C4-2B (cell line): Measurements from ENCODE around the gene MCF2L.

Source experiments
- CTCF ChIP-seq: fragments of 450-650 bp; conservative IDR thresholded peaks from 2 replicates; pipeline ENCODE4 v1.5.1; 2017; ENCODE audit warnings: mild to moderate bottlenecking
- ZFX ChIP-seq: fragments of 450-650 bp; IDR thresholded peaks from 2 replicates; pipeline ENCODE4 v1.6.1; 2017

GRCh38 chr13:113090415-113090770, 121.4 kb downstream of the MCF2L start:
- no peak for TF ChIP-seq CTCF
- no peak for TF ChIP-seq ZFX
